Measurements from ENCODE around the gene DNAAF1.

The DNAAF1 gene

DNA sequence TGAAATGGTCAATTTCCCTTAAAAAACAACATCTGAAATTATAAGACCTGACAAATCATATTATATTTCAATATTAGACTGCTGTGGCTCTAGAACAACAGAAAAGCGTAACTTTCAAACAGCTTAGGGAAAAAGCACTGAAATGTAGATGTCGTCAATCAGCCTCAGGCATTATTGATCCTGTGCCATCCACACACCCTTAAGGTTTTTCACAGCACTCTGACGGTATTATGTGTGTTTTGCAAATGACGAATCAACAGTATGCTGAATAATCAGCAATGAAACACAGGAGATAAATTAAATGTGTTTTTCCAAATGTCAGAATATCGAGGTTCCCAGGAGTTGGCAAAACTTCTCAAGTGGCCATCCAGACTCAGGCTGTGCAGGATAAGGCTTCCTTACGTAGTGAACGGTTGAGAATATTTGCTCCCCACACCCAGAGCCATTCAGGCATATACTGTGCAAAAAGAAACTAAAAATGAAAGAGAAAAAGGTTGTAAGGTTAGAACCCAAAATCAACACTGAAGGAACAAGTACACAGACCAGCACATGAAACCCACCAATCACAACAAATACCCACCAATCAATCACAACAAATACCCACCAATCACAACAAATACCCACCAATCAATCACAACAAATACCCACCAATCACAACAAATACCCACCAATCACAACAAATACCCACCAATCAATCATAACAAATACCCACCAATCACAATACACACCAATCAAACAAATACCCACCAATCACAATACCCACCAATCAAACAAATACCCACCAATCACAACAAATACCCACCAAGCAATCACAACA, 20.6 kb upstream of the DNAAF1 start:
- no peak for DNase-seq (ENCODE audit: low read depth)

- DNase-seq (ENCODE audit: low read depth), result no peak
Measured at GRCh38 chr16:84131117-84131516, 14.0 kb upstream of the DNAAF1 start.

- no peak for DNase-seq (ENCODE audit: low read depth)
Measured at GRCh38 chr16:84132527-84133285, 12.4 kb upstream of the DNAAF1 start.

- DNase-seq (ENCODE audit: low read depth), result no peak
Measured at GRCh38 chr16:84136331-84137125, 8.6 kb upstream of the DNAAF1 start.

- no peak for DNase-seq (ENCODE audit: low read depth)
Measured at GRCh38 chr16:84137287-84137686, 7.8 kb upstream of the DNAAF1 start.

GRCh38 chr16:84137769-84138357, 7.2 kb upstream of the DNAAF1 start:
- DNase-seq (ENCODE audit: low read depth), result no peak

- DNase-seq (ENCODE audit: low read depth), result no peak
Measured at GRCh38 chr16:84138500-84138823, 6.6 kb upstream of the DNAAF1 start.

DNA sequence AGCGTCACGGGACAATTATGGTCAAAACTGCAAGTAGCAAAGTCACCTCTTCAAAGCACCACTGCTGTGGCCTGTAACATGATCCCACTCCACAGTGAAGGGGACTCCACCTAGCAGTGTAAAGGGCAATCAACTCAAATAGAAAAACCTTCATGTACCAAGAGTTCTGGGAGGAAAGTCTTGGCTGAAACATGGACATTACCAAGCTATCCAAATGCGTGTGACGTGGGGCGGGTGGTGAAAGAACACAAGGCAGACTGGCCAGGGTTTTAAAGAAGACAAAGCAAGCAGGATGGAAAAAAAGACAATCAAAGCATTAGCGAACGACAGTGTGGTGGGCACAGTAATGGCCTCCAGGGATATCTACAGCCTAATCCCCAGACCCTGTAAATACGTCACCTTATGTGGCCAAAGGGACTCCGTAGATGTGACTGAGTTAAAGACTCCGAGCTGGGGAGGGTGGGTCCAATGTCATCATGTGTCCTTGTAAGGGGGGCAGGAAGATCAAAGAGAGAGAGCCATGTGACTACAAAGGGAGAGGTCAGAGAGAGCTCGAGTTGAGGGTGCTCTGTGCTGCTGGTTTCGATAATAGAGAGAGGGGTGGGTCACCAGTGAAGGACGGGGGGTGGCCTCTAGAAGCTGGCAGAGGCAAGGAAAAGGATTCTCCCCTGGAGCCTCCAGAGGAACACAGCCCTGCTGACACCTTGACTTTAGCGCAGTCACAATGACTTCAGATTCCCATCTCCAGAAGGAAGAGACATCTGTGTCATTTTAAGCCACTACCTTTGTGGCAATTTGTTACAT, 6.1 kb upstream of the DNAAF1 start:
- peak; percentile 42 for DNase-seq (ENCODE audit: low read depth)

DNA sequence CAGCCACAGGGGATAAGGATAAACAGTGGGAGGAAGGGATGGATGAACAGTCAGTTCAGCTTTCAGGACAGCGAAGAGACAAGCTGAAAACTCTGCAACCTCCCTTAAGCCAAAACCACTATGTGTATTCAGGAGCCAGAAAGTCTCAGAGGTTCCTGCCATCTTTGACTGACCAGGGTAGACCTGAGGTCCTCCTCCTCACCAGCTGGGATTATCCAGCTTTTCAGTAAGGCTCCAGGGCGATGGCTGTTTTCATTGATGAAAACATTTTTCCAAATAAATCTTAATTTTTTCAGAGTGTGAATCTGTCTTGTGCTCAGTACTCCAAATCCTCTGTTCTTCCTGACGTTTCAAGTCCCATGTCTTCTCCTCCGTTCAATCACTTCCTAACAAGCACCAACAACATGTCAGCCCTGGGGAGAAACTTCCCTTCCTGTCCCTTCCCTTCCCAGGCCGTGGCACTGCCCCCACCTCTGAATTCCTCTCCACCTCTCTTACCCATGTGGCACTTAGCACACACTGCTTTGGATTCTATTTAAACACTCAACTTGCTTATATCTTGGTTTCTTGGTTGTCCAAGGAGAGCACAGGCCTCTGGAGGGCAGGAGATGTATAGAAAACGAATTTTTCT, 5.4 kb upstream of the DNAAF1 start:
- no peak for DNase-seq (ENCODE audit: low read depth)

DNA sequence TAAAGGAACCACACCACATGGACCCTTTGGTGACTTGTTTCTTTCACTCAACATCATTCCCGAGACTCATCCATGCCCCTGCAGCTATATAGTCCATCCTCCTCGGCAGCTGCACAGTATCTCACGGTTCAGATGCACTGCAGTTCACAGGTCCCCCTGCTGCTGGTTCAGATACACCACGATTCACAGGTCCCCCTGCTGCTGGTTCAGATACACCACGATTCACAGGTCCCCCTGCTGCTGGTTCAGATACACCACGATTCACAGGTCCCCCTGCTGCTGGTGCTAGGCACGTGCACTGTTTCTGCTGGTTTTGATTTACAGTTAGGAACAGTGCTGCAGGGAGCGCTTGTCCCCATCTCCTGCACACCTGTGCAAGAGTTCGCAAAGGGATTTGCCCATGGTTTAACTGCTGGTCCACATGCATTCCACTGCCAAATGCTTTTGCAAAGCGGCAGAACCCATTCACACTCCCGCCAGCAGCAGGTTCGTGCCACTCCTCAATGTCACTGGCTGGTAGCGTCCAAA, 3.9 kb upstream of the DNAAF1 start:
- DNase-seq (ENCODE audit: low read depth), result no peak

DNA sequence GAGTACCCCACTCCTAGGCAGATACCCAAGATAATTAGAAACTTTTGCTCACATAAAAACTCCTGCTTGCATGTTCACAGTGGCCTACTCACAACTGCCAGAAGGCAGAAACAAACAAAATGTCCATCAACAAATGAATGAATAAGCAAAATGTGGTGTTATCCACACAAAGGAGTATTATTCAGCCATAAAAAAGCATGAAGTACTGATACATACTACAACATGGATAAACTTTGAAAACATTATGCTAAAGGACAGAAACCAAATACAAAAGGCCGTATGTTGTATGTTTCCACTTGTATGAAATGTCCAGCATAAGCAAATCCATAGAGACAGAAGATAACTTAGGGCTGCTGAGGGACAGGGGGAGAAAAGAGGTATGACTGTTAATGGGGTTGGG, 2.0 kb upstream of the DNAAF1 start:
- no peak for DNase-seq (ENCODE audit: low read depth)

DNA sequence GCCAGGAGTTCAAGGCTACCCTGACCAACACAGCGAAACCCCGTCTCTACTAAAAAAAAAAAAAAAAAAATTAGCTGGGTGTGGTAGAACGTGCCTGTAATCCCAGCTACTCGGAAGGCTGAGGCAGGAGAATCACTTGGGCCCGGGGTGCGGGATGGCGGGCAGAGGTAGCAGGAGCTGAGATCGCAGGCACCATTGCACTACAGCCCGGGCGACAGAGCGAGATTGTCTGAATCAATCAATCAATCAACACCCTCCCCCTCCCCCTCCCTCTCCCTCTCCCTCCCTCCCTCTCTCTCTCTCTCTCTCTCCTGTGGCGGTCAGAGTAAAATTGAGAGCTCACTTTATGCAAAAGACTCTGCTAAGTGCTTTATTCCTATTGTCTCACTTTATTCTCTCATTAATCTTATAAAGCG, 1.3 kb upstream of the DNAAF1 start:
- DNase-seq (ENCODE audit: low read depth), result no peak

- no peak for DNase-seq (ENCODE audit: low read depth)
Measured at GRCh38 chr16:84144209-84144858, 774 bp upstream of the DNAAF1 start.

GRCh38 chr16:84150926-84151325, 5.8 kb downstream of the DNAAF1 start:
- DNase-seq (ENCODE audit: low read depth), result no peak

GRCh38 chr16:84153660-84154214, 8.6 kb downstream of the DNAAF1 start:
- no peak for DNase-seq (ENCODE audit: low read depth)

DNA sequence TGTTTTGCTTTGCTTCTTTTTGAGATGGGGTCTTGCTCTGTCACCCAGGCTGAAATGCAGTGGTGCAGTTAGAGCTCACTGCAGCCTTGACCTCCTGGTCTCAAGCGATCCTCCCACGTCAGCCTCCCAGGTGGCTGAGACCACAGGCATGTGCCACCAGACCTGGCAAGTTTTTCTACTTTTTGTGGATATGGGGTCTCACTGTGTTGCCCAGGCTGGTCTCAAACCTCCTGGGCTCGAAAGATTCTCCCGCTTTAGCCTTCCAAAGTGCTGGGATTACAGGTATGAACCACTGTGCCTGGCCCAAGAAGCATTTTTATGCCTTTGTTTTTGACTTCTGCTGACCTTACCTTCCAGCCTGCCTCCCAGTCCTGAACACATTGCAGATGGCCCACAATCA, 10.1 kb downstream of the DNAAF1 start:
- DNase-seq (ENCODE audit: low read depth), result no peak

- DNase-seq (ENCODE audit: low read depth), result no peak
Measured at GRCh38 chr16:84155771-84156170, 10.7 kb downstream of the DNAAF1 start.

DNA sequence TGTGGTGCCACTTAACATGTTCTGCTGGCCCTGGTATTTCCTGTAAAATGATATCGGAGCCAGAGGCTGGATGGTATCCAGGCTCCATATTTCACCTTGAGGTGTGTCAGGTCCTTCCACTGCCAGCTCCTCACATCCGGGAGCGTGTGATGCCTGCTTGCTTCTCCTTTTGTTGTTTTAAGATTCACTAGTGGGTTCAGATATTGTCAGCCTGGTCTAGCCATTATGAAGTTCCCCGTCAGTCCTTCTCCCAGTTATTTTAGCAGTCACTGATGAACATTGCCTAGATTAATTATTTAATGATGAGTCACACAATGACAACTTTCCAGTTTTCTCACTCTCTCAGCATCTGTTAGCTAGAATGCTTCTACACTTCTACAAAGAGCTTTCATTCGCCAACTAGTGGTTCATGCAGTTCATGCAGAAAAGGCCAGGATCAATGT, 11.3 kb downstream of the DNAAF1 start:
- no peak for DNase-seq (ENCODE audit: low read depth)

GRCh38 chr16:84159007-84159406, 13.9 kb downstream of the DNAAF1 start:
- DNase-seq (ENCODE audit: low read depth), result no peak

- DNase-seq (ENCODE audit: low read depth), result no peak
Measured at GRCh38 chr16:84159800-84160199, 14.7 kb downstream of the DNAAF1 start.

Measured in fibroblast of gingiva (primary cell).